ENCODE measurements around the gene USP36.

The USP36 gene

DNA sequence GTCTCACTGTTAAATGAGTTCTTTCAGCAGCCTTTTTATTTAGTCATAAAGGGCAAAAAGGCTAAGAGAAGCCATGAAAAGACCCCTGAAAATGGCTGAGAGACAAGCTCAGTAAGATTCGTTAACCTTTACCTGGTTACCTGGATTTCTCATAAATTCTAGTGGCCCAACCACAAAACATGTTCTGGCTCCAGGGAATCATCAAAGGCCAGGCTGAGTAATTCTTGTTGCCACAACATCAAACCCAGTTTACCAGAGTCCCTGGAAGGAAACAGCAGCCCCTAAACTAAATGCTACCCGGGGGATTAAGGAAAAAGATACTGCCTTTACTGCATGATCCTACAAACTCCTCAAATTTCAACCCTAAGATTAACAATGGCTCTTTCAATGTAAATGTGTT lies 74.4 kb downstream of the USP36 start:
- TF ChIP-seq, protein P1, sequence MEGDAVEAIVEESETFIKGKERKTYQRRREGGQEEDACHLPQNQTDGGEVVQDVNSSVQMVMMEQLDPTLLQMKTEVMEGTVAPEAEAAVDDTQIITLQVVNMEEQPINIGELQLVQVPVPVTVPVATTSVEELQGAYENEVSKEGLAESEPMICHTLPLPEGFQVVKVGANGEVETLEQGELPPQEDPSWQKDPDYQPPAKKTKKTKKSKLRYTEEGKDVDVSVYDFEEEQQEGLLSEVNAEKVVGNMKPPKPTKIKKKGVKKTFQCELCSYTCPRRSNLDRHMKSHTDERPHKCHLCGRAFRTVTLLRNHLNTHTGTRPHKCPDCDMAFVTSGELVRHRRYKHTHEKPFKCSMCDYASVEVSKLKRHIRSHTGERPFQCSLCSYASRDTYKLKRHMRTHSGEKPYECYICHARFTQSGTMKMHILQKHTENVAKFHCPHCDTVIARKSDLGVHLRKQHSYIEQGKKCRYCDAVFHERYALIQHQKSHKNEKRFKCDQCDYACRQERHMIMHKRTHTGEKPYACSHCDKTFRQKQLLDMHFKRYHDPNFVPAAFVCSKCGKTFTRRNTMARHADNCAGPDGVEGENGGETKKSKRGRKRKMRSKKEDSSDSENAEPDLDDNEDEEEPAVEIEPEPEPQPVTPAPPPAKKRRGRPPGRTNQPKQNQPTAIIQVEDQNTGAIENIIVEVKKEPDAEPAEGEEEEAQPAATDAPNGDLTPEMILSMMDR (IDR thresholded peaks at IDR 0.05; ENCODE audit: low read depth, low read length, poor library complexity, severe bottlenecking): no peak
- TF ChIP-seq EZH2phosphoT487 (IDR thresholded peaks at IDR 0.05; ENCODE audit: borderline replicate concordance, low read length): no peak
- Histone ChIP-seq H3K4me2 (ENCODE audit: low read length) (no peak overlapping the region), H3K4me1 (ENCODE audit: control insufficient read depth, low read length) (peaks cover 49% of the 10 kb centered on the region), H3K9me2 (replicated peaks; ENCODE audit: control insufficient read depth, low read length) (no peaks in the 10 kb centered on the region), H4K20me1 (ENCODE audit: control insufficient read depth, insufficient read depth, low read depth, low read length) (peaks cover 17% of the 10 kb centered on the region; the same call in 1 of the 2 replicates), H3K9me3 (ENCODE audit: control insufficient read depth, insufficient read depth, low read length) (no peaks in the 10 kb centered on the region), H3K36me3 (ENCODE audit: control insufficient read depth, low read length) (no peaks in the 10 kb centered on the region), H3K27ac (ENCODE audit: low read depth, low read length) (no peak overlapping the region), H3K27me3 (ENCODE audit: control insufficient read depth, low read length) (no peaks in the 10 kb centered on the region), H3K79me2 (ENCODE audit: control insufficient read depth, low read length) (peaks cover 96% of the 10 kb centered on the region), H3F3A (ENCODE audit: control insufficient read depth, insufficient read depth) (no peaks in the 10 kb centered on the region), H3K4me3 (ENCODE audit: low read length) (no peak overlapping the region)

DNA sequence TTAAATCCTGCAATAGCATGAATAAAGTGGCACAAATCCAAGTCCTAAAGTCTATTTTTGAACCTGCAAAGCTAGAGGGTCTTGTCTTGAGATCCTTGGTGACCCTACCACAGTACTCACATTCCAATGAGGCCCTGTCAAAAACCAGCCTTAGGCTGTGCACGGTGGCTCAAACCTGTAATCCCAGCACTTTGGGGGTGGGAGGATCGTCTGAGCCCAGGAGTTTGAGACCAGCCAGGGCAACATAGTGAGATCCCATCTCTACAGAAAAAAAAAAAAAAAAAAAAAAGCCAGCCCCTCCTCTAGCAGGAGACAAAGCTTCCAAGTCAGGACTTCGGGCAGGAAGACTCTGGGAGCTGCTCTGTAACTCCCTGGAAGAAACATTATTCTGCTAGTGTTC lies 74.8 kb downstream of the USP36 start:
- peaks cover 17% of the 10 kb centered on the region; the same call in 1 of the 2 replicates for H4K20me1 ChIP-seq (ENCODE audit: control insufficient read depth, insufficient read depth, low read depth, low read length)

DNA sequence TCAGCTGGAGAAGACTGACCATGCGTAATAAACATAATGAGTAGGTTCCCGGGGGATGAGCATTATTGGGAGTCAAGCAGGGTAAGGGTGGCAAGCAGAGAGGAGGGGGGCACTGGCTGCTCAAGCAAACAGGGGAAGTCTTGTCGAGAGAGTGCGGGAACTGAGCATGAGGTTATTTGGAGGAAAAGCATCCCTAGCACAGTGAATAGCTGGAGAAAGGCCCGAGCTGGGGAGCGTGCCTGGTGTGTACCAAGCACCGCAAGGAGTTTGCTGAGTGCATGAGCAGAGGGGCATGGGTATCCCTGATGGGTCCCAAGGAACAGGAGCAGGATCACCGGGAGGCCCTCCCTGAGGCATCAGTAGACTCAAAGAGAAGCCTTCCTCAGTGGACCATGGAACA lies 75.7 kb downstream of the USP36 start:
- Histone ChIP-seq H3K36me3 (ENCODE audit: control insufficient read depth, low read length) (no peaks in the 10 kb centered on the region), H3K9me3 (ENCODE audit: control insufficient read depth, insufficient read depth, low read length) (no peaks in the 10 kb centered on the region), H3K4me2 (ENCODE audit: low read length) (no peak overlapping the region), H3K4me3 (ENCODE audit: low read length) (no peak overlapping the region), H3K4me1 (ENCODE audit: control insufficient read depth, low read length) (peaks cover 60% of the 10 kb centered on the region), H3F3A (ENCODE audit: control insufficient read depth, insufficient read depth) (peaks cover 3% of the 10 kb centered on the region; the same call in 1 of the 2 replicates), H3K79me2 (ENCODE audit: control insufficient read depth, low read length) (peaks cover 95% of the 10 kb centered on the region), H4K20me1 (ENCODE audit: control insufficient read depth, insufficient read depth, low read depth, low read length) (peaks cover 17% of the 10 kb centered on the region; the same call in 1 of the 2 replicates), H3K9me2 (replicated peaks; ENCODE audit: control insufficient read depth, low read length) (no peaks in the 10 kb centered on the region), H3K27me3 (ENCODE audit: control insufficient read depth, low read length) (no peaks in the 10 kb centered on the region), H3K27ac (ENCODE audit: low read depth, low read length) (no peak overlapping the region)
- no peak for TF ChIP-seq EZH2phosphoT487 (IDR thresholded peaks at IDR 0.05; ENCODE audit: borderline replicate concordance, low read length)
- TF ChIP-seq, protein P1 (IDR thresholded peaks at IDR 0.05; ENCODE audit: low read depth, low read length, poor library complexity, severe bottlenecking): no peak

More for the DNA sequence above, 74.8 kb downstream of the USP36 start:
- H3K4me2 ChIP-seq (ENCODE audit: low read length): no peak overlapping the region
- no peaks in the 10 kb centered on the region for H3K36me3 ChIP-seq (ENCODE audit: control insufficient read depth, low read length)
- peaks cover 96% of the 10 kb centered on the region for H3K79me2 ChIP-seq (ENCODE audit: control insufficient read depth, low read length)
- no peak overlapping the region for H3K4me3 ChIP-seq (ENCODE audit: low read length)
- TF ChIP-seq, protein P1 (IDR thresholded peaks at IDR 0.05; ENCODE audit: low read depth, low read length, poor library complexity, severe bottlenecking): no peak
- no peak for TF ChIP-seq EZH2phosphoT487 (IDR thresholded peaks at IDR 0.05; ENCODE audit: borderline replicate concordance, low read length)
- H3K27me3 ChIP-seq (ENCODE audit: control insufficient read depth, low read length): no peaks in the 10 kb centered on the region
- no peaks in the 10 kb centered on the region for H3K9me3 ChIP-seq (ENCODE audit: control insufficient read depth, insufficient read depth, low read length)
- no peaks in the 10 kb centered on the region for H3K9me2 ChIP-seq (replicated peaks; ENCODE audit: control insufficient read depth, low read length)
- H3K4me1 ChIP-seq (ENCODE audit: control insufficient read depth, low read length): peaks cover 53% of the 10 kb centered on the region
- H3K27ac ChIP-seq (ENCODE audit: low read depth, low read length): no peak overlapping the region
- H3F3A ChIP-seq (ENCODE audit: control insufficient read depth, insufficient read depth): no peaks in the 10 kb centered on the region
